Measurements from ENCODE around the gene PKMYT1.

PKMYT1 gene

GRCh38 chr16:2973605-2974318, 6.5 kb downstream of the PKMYT1 start:
- DNase-seq (ENCODE audit: low read depth) = no peak

GRCh38 chr16:2973093-2973492, 7.2 kb downstream of the PKMYT1 start:
- DNase-seq (ENCODE audit: low read depth) = no peak

DNA sequence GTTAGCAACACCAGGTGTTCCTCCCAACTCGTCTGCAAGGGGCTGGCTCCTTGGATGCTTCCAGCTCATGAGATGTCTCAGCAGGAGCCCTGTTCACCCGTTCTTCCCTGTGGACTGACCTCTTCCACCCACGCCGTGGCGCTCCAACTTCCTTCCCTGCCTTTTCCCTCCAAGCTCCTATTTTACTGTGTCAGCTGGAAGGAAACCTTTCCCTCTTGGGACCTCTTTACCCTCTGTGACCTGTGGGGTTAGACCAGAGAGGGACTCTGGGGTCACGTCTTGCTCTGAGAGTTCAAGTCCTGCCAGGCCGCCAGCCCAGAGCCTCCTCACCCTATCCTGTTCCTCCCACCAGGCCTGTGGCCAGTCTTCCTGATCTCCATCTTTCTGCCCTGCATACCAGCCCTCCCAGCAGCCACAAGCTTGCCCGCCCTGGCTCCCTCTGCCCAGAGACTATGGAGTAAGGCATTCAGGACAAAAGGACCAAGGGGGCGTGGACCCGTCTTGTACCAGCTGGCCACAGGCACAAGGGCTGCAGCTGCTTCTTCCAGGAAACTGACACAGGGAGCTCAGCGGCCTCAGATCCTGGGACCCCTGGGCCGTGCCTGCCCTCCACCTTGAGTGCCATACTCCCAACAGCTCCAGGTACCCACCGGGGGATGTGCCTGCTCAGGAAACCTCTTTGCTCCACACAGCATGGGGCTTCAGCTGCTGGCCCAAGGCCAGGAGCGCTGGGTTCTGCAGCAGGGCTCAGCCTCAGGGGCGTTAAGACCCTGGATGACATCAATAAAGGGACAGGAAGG, 8.1 kb downstream of the PKMYT1 start:
- no peak for DNase-seq (ENCODE audit: low read depth)

- no peak for DNase-seq (ENCODE audit: low read depth)
Observed at GRCh38 chr16:2971134-2971984, 8.9 kb downstream of the PKMYT1 start.

GRCh38 chr16:2970563-2970962, 9.7 kb downstream of the PKMYT1 start:
- DNase-seq (ENCODE audit: low read depth) = no peak

GRCh38 chr16:2969545-2970521, 10.4 kb downstream of the PKMYT1 start:
- DNase-seq (ENCODE audit: low read depth) = peak; percentile 27

- peak; percentile 72 for DNase-seq (ENCODE audit: low read depth)
Observed at GRCh38 chr16:2968738-2969544, 11.3 kb downstream of the PKMYT1 start, which contains the start of gene PAQR4. TSS of gene PAQR4 (plus strand) at chr16:2969348. CDS start at chr16:2969675, 327 bp downstream.

- DNase-seq (ENCODE audit: low read depth) = no peak
Observed at GRCh38 chr16:2968368-2968737, 11.9 kb downstream of the PKMYT1 start.

DNA sequence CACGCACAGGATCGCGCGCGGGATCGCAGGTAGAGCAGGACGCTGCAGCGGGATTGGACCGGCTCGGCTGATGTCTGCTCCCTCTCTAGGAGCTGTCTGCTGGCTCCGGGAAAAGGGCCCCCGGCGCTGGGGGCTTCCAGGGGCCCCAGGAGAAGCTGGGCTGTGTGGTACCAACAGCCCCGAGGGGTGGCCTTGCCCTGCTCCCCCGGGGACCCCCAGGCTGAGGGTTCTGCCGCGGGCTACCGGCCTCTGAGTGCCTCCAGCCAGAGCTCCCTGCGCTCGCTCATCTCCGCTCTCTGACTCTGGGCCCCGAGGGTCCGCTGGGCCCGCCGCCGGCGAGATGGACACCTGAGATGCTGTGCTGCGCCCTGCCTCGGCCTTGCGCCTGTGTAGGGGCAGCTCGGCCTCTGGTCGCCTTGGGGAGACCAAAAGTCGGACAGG, 12.5 kb downstream of the PKMYT1 start:
- no peak for DNase-seq (ENCODE audit: low read depth)

GRCh38 chr16:2967211-2967631, 13.0 kb downstream of the PKMYT1 start:
- DNase-seq (ENCODE audit: low read depth) = no peak

GRCh38 chr16:2966808-2967191, 13.4 kb downstream of the PKMYT1 start:
- DNase-seq (ENCODE audit: low read depth) = no peak

- no peak for DNase-seq (ENCODE audit: low read depth)
Observed at GRCh38 chr16:2966043-2966807, 14.0 kb downstream of the PKMYT1 start.

- DNase-seq (ENCODE audit: low read depth) = no peak
Observed at GRCh38 chr16:2964475-2965336, 15.5 kb downstream of the PKMYT1 start.

DNA sequence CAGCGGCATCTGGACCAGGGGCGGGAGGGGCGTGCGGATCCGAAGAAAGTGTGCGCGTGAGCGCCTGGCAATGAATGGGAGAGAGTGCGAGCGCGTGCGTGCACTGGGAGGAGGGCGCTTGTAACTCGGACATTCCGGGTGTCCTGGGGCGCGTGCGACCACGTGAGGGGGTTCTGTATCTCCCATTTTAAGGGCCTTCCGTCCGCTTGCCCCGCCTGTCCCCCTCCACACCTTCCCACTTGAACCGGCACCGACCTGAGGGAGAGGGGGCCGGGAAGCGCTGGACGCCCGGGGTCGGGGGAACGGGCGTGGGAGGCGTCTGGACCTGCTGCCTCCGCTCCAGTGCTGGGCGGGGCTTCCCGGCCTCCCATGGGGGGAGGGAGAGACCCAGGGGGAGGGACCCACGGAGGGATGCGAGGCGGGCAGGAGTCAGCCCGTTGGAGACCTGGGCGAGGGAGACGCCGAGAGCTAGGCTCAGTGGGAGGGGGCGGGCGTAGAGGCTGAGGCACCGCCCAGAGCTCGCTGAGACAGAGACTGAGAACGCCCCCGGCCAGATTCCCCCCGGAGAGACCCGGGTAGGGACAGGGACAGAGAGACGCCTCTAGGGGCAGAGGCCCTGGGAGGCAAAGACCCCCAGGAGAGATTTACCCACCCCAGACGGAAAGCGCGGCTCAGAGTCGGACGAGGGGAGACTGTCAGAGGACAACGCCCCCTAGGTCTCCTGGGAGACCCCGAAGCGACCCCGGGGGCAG, 16.3 kb downstream of the PKMYT1 start, which contains the start of gene KREMEN2:
KREMEN2 (plus strand) TSS at position 553 of the 752 bp plus-strand sequence. CDS start 246 bp downstream, outside the sequence.
- DNase-seq (ENCODE audit: low read depth) = no peak

DNA sequence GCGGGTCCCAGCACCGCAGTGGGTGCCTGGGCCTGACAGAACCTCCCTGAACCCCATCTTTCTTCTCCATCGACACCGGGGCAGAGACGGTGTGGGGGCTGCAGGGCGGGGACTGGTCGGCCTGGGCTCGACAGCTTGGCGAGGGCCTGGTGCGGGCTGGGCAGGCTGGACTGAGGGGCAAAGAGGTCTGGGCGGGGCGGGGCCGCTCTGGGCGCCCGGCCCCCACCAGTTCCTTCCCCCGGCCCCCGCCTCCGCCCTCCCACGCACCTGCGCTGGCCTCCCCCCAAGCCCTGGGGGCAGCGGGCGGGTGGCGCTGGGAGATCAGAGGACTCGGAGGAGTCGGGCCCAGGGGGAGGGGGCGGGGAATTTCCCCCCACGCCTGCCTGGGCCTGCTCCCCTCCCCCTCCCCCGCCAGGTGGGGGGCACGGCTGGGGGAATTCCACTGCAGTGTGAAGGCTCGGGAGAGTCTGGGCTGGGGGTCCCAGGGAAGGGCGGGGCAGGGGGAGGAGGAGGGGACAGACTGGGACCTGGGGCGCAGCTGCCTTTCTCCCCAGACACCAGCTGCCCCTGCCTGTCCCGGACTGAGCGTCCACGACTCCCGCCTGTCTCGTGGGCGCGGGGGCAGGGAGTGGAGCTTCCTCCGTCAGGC, 17.0 kb downstream of the PKMYT1 start:
- DNase-seq (ENCODE audit: low read depth) = no peak

GRCh38 chr16:2962334-2963073, 17.7 kb downstream of the PKMYT1 start:
- no peak for DNase-seq (ENCODE audit: low read depth)
